ENCODE measurements around the gene NECAP2.
"Not testable (repeated sequence)": the region's sequence is repeated elsewhere in the genome, so short reads cannot be mapped to it uniquely, and the experiment has no call there.

Gene NECAP2

DNA sequence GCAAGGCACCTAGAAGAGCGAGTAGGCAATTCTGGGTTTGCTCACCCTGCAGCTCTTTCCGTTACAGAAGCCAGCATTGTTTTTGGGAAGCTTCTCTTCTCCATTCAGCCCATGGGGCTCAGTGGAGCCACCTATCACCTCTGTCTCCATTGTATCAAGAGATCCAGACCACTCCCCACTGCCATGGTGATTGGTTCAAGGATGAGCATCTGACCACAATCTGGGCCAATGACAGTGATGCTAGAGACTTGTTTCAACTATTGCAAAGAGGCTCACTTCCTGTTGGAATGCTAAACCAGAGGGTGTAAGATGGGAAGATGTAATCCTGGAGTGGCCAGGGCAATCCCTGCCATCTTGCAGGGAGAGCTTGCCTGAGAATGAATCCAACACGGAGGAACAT, 9.9 kb upstream of the NECAP2 start:
- DNase-seq (ENCODE audit: low spot score) = peak; percentile 10

GRCh38 chr1:16433030-16433429, 7.5 kb upstream of the NECAP2 start:
- DNase-seq (ENCODE audit: low spot score) = peak; percentile 2

DNA sequence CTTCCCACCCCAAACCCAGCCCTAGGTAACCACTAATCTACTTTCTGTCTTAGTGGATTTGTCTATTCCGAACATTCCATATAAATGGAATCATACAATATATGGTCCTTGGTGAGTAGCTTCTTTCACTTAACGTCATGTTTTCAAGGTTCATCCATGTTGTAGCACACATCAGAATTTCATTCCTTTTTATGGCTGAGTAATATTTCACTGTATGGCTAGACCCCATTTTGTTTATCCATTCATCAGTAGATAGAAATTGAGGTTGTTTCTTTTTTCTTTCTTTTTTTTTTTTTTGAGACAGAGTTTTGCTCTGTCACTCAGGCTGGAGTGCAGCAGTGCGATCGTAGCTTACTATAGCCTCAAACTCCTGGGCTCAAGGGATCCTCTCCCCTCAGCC, 6.5 kb upstream of the NECAP2 start:
- no peak for DNase-seq (ENCODE audit: low spot score)

DNA sequence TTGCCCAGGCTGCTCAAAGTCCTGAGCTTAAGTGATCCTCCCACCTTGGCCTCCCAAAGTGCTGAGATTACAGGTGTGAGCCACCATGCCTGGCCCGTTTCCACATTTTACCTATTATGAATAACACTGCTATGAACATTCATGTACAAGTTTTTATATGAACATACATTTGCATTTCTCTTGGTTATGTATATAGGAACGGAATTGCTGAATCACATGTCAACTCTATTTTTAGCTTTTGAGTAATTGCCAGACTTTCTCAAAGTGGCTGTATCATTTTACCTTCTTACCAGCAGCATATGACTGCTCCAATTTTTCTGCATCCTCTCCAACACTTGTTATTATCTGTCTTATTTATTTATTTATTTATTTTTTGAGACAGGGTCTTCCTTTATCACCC, 6.0 kb upstream of the NECAP2 start:
- no peak for DNase-seq (ENCODE audit: low spot score)

DNA sequence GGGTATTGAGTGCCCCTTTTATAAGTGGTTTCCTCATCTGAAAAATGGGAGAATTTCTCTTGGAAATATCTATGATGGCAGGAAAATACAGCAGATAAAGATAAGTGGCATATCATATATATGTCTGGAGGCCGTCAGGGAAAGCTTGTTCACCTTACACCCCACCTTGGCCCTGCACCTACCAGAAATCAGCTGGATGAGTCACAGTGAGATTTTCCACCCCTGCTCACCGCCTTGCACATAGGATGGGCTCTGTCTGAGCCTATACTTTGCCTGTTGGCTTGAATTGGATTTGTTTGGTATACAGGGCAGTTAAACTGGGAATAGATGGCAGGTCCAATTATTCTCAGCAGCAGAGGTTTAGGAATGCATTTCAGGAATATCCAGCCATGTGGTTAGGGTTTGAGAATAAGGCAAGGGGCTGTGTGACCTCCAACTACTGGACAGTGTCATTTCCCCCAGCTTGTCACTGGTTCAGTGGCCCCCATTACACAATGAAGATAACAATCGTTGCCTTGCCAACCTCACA, 3.5 kb upstream of the NECAP2 start, which contains the start of gene SPATA21:
Gene SPATA21, minus strand, starts transcription at position 479 of the 529 bp plus-strand sequence. CDS start 6,053 bp downstream, outside the sequence.
- no peak for DNase-seq (ENCODE audit: low spot score)

GRCh38 chr1:16438516-16438915, 2.0 kb upstream of the NECAP2 start:
- no peak for DNase-seq (ENCODE audit: low spot score)

GRCh38 chr1:16438924-16439323, 1.6 kb upstream of the NECAP2 start:
- DNase-seq (ENCODE audit: low spot score) = no peak

DNA sequence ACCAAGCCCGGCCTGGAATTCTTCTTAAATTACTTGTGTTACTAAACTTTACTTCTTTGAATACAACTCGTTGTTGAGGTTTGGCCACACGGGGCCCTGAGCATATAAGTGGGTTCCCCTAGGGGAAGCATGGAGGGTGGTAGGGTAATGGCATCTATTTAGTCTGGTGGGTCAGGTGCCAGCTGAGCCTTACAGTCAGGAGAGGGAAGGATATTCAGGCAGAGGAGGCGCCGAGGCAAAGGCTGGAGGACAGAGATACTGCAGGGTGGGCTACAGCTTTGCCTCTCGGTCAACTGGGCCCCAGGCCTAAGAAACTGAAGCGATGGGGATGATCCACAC, 424 bp upstream of the NECAP2 start:
- no peak for DNase-seq (ENCODE audit: low spot score)

DNA sequence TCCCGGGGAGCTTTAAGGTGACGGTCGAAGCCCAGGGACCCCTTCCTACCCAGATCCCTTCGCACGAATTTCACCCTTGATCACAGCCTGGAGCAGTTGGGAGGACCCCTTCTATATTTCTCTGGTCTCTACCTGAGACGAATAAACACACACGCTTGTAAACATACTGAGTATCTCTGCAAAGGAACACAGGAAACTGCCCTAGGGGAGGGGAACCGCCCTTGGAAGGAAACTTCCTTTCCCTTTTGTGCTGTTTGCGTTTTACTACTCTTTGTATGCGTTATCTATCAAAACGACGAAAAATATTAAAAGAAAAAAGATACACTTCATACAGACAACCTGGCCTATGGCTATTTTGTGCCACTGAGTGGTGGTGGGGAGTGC, 750 bp downstream of the NECAP2 start:
- DNase-seq (ENCODE audit: low spot score) = no peak

- no peak for DNase-seq (ENCODE audit: low spot score)
Observed at GRCh38 chr1:16442265-16442664, 1.7 kb downstream of the NECAP2 start.

GRCh38 chr1:16442941-16443340, 2.4 kb downstream of the NECAP2 start:
- DNase-seq (ENCODE audit: low spot score) = no peak

DNA sequence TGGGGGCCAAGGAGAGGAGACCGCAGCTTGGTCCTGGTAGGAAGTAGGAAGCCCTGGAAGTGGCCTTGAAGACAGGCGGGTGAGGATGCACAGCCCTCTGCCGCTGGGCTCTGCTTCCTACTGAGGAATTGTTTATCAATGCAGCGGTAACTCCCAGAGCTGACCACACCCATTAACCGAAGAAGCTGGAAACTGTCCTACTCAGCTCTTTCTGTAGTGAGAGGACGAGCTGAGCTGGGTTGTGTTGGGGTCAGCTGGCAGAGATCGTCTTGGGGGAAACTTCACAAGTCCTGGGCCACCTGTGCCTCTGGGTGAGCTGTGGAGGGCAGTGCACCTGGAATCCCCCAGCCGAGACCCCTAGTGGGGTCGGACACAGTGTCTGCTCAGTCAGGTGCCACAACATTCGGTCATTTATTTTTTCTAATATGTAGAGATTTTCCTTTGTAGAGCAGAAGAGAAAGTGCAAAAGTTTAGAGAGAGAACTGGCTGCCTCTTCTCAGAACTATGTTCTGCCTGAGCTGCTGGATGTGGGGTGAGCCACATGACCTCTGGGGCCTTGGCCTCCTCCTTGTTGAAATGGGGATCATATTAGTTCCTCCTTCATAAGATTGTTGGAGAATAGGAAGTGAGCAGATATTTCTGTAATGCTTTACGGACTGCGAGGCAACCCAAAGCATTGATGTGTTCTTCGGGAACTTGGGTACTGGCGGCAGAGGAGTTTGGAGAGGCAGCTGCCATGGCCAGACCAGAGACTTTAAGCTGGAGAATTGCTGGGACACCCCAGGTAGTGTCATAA, 3.6 kb downstream of the NECAP2 start:
- no peak for DNase-seq (ENCODE audit: low spot score)

DNA sequence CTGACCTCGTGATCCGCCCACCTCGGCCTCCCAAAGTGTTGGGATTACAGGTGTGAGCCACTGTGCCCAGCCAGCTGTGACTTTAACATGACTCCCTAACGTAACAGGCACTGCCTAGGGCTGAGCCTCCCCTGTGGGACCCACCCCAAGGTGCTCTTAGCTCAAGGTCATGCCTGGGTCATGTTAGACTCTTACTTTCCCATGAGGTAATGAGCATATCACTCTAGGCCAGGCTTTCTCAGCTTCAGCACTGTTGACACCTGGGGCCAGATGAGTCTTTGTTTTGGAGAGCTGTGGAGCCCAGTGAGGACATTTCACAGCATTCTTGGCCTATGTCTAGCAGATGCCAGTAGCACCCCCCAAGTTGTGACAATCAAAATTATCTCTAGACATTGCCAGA, 4.5 kb downstream of the NECAP2 start:
- no peak for DNase-seq (ENCODE audit: low spot score)

GRCh38 chr1:16446116-16446515, 5.6 kb downstream of the NECAP2 start:
- no peak for DNase-seq (ENCODE audit: low spot score)

GRCh38 chr1:16447641-16448040, 7.1 kb downstream of the NECAP2 start:
- DNase-seq (ENCODE audit: low spot score) = no peak

DNA sequence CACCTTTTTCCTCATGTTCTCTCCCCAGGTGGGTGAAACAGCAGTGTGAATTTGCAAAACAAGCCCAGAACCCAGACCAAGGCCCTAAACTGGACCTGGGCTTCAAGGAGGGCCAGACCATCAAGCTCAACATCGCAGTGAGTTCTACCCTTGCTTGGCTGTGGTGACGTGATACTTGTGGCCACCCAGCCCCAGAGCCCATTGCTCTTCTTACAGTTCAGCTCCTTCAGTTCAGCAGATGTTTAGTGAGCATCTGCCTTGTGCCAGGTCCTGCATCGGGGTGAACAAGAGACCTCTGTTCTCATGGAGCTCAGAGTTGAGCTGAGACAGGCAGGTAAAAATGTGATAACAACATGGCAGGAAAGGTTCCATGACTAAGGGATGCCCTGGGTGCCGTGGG, 8.5 kb downstream of the NECAP2 start:
- DNase-seq (ENCODE audit: low spot score) = no peak

- no peak for DNase-seq (ENCODE audit: low spot score)
Observed at GRCh38 chr1:16449666-16450065, 9.1 kb downstream of the NECAP2 start.

- DNase-seq (ENCODE audit: low spot score) = no peak
Observed at GRCh38 chr1:16450863-16451481, 10.4 kb downstream of the NECAP2 start.

DNA sequence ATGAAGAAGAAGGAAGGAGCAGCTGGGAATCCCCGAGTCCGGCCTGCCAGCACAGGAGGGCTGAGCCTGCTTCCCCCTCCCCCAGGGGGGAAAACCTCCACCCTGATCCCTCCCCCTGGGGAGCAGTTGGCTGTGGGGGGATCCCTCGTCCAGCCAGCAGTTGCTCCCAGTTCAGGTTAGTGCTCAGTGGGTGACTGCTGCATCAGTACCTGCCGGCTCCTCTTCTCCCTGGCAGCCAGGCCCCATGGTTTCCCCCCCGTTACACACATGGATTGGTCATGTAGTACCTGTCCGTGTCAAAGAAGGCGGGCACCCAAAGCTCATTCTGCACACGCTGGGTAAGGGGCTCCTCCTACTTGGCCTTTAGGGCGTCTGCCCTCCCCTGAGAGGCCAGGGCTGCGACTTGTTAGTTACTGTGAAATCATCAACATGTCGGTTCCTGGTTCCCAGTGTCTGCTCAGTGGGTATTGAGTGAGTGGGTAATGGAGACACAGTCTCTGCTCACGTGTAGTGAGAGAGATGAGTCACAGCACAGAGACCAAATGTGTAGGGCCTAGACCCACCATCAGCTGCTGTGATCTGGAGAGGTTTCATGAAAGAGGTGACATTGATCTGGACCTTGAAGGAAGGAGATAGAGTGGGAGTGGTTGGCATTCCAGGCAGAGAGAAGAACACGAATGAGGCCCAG, 11.5 kb downstream of the NECAP2 start:
- no peak for DNase-seq (ENCODE audit: low spot score)

GRCh38 chr1:16454909-16455308, 14.4 kb downstream of the NECAP2 start:
- not testable (repeated sequence) for DNase-seq (ENCODE audit: low spot score)

DNA sequence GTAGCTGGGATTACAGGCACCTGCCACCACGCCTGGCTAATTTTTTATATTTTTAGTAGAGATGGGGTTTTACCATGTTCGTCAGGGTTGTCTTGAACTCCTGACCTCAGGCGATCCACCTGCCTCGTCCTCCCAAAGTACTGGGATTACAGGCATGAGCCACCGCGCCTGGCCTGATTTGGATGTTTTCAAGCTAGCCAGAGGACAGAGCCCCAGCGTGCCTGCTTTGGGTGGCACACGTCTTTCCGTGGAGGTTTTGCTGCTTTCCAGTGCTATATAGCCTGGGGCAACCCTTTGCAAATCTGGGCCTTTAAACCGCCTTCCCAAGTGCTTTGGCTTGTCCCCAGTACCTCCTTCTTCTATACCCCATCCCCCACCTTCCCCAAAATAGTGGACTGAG, 15.6 kb downstream of the NECAP2 start:
- not testable (repeated sequence) for DNase-seq (ENCODE audit: low spot score)

DNA sequence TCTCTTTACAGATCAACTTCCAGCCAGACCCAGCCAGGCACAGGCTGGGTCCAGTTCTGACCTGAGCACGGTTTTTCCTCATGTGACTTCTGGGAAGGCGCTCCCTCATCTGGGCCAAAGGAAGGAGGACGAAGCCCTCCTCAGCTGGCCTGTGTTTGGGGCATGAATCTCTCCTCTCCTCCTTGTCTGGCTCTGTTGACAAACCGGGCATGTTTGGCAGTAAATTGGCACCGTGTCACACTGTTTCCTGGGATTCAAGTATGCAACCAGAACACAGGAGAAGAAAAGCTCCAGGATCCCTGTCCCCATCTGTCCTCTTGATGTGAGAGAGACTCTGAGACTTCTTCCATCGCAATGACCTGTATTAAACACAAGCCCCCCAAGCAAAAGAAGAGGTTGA, 18.3 kb downstream of the NECAP2 start:
- DNase-seq (ENCODE audit: low spot score) = no peak

DNA sequence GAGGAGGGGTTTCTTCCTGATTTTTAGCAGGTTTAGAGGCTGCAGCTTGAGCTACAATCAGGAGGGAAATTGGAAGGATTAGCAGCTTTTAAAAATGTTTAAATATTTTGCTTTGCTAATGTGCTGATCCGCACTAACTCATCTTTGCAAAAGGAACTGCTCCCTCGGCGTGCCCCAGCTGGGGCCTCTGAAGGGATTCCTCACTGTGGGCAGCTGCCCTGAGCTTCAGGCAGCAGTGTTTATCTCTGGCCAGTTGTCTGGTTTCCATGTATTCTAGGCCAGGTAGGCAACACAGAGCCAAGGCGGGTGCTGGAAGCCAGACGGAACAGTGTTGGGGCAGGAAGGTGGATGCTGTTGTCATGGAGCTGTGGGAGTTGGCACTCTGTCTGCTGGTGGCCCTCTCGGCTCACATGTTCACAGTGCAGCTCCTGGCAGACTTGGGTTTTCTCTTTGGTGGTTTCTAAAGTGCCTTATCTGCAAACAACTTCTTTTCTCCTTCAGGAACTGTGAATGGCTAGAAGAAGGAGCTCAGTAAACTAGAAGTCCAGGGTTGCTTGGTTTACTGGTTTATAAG, 18.9 kb downstream of the NECAP2 start:
- no peak for DNase-seq (ENCODE audit: low spot score)

Measured in D341Med (cell line).